Activated CD4-positive, alpha-beta T cell treated with anti-CD3 and anti-CD28 coated beads, Interleukin-2, Interleukin-6, amounts not matched to agents 100 ng/mL and 50 ng/mL, durations not matched to agents 16 hours and 8 hours (primary cell): Measurements from ENCODE around the gene UTP3.
A peak's percentile ranks its signal among the peaks of the same experiment; 100 is the strongest.
"Not testable (repeated sequence)": the region's sequence is repeated elsewhere in the genome, so short reads cannot be mapped to it uniquely, and the experiment has no call there.

ENCODE experiments used
- DNase-seq: peaks from one replicate; pipeline ENCODE4 v3.0.0-alpha.2; 2020

The UTP3 gene

DNA sequence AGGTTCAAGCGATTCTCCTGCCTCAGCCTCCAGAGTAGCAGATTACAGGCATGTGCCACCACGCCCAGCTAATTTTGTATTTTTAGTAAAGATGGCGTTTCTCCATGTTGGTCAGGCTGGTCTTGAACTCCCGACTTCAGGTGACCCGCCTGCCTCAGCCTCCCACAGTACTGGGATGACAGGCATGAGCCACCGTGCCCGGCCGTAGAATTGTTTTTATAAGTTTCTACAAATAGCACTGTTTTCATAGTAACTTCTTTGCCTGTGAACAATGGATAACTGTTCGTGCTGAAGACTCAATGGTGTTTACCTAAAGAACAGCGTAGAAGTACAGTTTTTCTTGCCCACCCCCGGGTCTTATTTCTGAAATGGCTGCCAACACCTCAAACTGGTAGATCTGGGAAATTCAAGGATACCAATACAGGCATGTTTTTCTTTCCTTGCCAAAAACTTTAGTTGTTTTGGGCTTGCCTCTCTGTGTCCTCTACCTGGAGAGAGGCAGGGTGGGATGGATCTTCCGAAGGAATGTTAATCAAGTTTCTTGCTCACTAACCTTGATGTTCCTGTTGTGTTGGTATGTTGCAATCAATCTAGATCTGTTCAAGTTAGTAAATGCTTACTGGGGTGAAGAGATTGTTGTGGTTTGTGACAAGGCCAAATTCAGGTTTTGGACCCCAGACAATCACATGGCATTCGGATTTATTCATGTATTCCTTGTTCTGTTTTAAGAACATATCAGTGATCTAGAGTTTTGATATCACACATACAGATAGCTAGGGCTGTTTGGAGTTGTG lies 30.7 kb downstream of the UTP3 start:
- no peak for DNase-seq

DNA sequence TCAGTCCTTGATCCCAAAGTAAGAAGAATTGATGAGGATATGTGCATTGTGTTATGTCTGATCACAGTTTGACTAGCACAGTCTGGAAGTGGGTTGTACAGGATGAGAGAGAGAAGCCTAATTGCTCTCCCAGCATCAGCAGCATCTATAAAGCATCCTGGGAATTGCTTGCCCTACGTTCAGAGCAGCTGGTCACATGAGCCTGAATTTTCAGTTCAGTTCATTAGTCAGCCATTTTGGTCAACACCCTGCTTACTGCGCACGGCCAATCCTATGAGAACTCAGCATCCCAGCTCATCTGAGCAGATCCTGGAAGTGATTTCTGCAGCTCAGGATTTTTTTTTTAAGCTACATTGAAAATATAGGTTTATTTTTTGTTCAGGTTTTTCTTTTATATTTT lies 33.4 kb downstream of the UTP3 start, which contains the start of gene RUFY3:
RUFY3 (plus strand) TSS at position 218 of the 400 bp plus-strand sequence. CDS start 610 bp downstream, outside the sequence.
- no peak for DNase-seq

DNA sequence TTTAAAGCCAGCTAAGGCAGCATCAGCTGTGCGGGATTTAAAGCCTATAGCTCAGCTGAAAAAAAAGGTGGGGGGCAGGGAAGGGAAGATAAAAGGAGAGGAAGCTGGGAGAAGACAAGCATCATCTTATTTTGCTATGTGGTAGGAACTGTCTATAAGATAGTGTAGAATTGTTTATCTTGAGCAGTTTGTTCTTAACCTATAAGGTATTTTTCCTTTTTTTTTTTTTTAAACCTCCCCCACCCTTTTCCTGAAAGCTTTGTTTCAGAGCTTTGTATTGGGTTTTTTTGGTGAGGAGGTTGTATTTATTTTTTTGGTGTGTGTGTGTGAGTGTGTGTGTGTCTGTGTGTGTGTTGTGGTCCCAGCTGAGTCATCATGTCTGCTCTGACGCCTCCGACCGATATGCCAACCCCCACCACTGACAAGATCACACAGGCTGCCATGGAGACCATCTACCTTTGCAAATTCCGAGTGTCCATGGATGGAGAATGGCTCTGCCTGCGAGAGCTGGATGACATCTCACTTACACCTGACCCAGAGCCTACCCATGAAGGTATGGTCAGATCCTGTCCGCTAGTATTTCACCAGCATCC lies 34.0 kb downstream of the UTP3 start:
- DNase-seq, result peak; percentile 28

DNA sequence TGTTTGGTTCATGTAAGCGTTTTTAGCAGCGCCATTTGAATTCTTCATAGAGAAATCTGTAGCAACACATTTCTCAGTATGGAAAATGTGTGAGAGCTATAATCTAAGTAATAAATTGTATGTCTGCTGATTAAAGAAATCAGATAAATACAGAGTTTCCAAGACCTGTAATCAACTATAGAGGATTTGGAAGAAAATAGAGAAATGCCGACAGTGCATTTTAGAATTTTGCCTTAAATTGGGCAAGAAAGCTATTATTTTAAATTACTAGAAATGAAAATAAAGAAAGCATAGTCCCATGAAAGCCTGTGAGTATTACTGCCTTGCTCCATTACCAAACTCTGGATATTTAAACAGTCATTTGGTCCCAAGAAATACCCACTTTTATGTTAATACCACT lies 36.1 kb downstream of the UTP3 start:
- DNase-seq, result no peak

DNA sequence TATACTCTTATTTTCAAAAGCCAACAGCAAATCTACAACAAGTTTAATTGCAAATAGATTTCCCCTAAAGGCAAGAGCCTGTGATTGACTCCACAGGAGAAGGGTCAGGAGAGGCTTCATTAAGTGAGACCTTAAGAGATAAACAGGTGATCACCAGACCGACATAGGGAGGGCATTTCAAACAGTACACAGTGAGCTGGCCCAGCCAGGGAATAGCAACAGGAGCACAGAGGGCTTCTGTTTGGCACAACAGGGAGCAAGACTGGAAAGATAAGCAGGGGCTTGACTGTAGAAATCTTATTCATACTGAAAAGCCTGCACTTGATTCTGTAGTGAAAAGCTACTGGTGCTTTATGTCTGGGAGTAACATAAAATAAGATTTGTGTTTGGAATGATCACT lies 37.3 kb downstream of the UTP3 start:
- DNase-seq, result no peak

DNA sequence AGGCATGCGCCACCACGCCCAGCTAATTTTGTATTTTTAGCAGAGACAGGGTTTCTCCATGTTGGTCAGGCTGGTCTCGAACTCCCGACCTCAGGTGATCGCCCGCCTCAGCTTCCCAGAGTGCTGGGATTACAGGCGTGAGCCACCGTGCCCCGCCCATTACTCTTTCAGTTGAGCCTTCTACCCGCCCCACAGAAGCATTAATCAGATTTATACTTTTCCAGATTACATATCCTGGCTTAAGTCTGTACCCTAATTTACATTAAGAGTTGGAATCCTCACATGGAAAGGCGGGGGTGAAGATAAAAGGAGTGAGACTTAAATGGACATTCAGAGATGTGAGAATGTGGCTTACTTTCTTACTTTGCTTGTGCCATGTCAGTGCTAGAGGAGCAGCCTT lies 38.2 kb downstream of the UTP3 start:
- DNase-seq, result not testable (repeated sequence)

DNA sequence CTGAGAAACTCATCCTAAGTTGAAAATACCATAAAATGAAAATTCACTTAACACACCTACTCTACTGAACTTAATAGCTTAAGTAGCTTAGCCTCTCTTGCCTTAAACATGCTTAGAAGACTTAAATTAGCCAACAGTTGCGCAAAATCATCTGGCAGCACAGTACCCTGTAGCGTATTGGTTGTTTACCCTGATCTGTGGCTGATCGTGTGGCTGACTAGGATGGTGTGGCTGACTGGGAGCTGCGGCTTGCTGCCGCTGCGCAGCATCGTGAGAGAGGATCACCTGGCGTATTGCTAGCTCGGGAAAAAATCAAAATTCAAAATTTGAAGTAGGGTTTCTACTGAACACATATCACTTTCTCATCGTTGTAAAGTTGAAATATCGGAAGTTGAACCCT lies 39.8 kb downstream of the UTP3 start:
- DNase-seq, result no peak

DNA sequence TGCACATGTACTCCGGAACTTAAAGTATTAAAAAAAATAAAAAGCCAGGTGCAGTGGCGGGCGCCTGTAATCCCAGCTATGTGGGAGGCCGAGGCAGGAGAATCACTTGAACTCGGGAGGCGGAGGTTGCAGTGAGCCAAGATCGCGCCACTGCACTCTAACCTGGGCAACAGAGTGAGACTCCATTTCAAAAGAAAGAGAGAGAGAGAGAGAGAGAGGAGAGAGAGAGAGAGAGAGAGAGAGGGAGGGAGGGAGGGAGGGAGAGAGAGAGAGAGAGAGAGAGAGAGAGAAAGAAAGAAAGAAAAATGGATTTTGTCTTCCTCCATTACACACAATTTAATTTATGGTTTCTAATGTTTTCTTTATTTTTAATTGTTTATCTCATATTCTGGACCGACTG lies 44.5 kb downstream of the UTP3 start:
- not testable (repeated sequence) for DNase-seq

DNA sequence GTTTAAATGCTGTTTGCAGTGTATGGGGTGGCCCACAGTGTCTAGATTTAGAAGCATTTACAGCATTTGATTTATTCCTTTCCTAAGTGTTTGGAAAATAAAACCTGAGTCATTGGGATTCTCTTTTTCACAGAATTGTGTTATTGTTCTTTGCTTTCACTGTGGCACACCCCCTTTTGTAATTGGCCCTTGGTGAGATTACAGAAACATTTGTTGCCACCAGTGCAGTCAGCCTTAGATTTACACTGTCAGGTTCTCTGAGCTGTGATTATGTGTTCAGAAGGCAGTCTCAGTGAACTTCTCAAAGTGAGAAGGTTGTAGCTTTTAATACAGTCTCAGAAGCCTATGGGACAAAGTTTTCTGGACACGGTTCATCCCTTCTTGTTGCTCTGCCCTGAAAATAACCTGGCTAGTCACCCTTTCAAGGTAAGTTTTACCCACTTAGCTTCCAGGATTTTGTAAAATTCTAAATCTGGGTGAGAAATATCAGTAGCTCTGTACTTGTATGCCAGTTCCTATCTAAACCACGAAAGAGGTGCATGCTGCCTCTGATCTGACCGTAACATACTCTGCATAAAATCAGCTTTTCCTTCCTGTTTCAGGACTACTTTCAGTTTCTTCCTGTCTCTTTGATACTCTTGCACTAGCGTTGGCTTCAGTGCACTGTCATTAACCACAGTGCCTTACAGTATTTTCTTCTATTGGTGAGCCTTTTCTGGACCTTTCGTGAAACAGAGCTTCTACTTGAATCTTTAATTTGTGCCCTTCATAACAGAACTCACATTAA lies 46.0 kb downstream of the UTP3 start:
- DNase-seq, result peak; percentile 80

DNA sequence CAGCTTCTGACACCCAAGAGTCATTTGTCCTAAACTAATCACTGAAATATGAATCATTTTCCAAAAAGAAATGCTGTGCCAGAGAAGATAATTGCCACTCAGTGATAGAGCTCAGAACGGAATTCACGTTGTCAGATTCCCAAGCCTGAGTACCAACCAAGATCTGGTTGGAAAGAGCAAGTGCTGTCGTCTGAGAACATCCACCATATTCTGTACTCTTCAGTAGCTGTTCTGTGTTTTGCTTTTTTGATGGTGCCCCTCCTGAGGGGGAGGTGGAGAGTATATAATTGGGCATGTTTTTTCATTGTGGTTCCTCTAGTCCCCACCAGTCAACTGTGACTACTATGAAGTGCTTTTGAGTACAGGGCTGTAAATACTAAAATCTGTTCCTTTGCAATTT lies 46.6 kb downstream of the UTP3 start:
- DNase-seq, result no peak

DNA sequence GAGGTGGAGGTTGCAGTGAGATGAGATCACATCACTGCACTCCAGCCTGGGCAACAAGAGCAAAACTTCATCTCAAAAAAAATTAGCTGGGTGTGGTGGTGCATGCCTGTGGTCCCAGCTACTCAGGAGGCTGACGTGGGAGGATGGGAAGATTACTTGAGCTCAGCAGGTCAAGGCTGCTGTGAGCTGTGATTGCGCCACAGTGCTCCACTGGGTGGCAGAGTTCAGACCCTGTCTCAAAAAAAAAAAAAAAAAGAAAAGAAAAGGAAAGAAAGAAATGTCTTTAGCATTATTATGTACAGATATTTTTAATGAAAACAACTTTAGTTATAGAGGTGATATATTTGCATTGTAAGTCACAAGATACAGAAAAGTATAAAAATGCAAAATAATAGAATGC lies 47.6 kb downstream of the UTP3 start:
- peak; percentile 61 for DNase-seq

DNA sequence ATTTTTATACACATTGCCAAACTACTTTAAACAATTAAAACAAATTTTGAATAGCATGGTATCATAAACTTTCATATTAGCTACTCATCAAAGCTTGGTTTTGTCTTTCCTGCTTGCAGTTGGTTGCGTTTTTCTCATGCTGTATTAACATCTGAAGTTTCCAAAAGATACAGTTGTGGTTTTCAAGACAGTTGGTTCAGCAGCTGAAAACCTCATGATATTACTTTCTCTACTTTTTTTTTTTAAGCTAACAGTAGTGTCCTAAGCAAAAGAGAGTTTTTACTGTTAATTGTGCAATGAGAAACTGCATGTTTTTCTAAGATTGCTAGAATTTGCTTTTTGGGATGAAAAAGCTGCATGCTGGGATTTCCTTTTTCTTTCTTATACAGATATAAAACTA lies 48.7 kb downstream of the UTP3 start:
- peak; percentile 49 for DNase-seq

DNA sequence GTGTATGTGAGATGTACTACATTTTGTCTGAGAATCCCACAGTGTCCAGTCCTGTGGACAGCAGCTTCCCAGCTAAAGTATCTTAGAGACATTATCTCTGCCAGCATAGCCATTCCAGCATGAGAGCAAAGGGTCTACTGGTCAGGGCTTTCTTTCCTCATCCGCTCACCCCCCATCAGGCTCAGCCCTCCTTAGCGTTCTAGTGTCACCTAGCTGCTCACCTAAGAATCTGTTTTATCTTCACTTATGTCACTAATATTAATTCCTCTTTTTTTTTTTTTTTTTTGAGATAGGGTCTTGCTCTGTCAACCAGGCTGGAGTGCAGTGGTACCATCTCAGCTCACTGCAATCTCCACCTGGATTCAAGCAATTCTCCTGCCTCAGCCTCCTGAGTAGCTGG lies 49.1 kb downstream of the UTP3 start:
- DNase-seq, result no peak

DNA sequence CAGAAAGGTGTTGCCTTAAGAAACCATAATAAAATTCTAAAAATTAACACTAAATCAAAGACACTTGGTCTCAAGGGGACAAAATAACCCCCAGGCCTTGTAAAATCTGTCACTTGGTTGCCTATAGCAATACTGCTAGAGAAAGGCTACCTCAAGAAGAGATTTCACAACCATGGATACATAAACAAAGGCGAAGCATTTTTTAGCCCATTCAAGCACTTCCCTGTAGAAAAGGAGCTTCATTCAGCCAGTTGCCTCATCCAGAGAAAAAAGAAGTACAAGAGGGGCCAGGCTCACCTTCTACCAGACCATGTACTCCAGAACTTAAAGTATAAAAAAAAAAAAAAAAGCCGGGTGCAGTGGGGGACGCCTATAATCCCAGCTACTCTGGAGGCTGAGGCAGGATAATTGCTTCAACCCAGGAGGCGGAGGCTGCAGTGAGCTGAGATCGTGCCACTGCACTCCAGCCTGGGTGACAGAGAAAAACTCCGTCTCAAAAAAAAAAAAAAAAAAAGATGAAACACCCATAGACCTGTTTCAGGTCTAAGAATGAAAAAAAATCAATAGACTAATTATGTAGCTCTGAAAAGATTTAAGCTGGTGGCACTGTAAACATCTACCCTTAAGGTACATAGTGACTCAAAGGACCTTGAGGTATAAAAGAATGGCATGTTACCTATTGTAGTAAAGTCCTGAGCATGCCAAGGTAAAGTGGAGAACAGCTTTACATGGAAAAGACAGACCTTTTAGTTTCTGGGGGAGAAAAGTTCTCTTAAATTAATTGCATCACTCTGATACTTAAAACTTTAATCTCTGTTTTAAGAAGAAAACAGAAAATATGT lies 51.4 kb downstream of the UTP3 start:
- no peak for DNase-seq
